Hematopoietic multipotent progenitor cell (in vitro differentiated cells): Measurements from ENCODE around the gene ZPLD1. TPM values are rescaled to one million over a fixed set of nuclear protein-coding genes. Genes with fewer than 3 reads are reported as not detected.
A peak's percentile ranks its signal among the peaks of the same experiment; 100 is the strongest.

ENCODE experiments used
- DNase-seq, 3 donors: peaks; one replicate each; pipeline ENCODE4 v3.0.0-alpha.2; 2011 to 2015; ENCODE audit warnings: low read depth in 2 of 3, low spot score in 2 of 3
- total RNA-seq: library from RNA; depleted of rRNA; stranded (reverse); fragments of >200 nt; gene quantifications from one replicate; pipeline ENCODE4 v1.2.3, GENCODE V29; 2012

The ZPLD1 gene
- total RNA-seq, 1 donor, result not detected

- DNase-seq, result no peak
These were observed 29.4 kb downstream of the ZPLD1 start for GRCh38 chr3:102464261-102464660.

GRCh38 chr3:102466001-102466400 is 31.2 kb downstream of the ZPLD1 start:
- DNase-seq, result peak in 1 of 3 donors; percentile 6

GRCh38 chr3:102470066-102470465 is 35.3 kb downstream of the ZPLD1 start:
- DNase-seq, result no peak

GRCh38 chr3:102471001-102471400 is 36.2 kb downstream of the ZPLD1 start:
- peak in 1 of 3 donors; percentile 2 for DNase-seq

GRCh38 chr3:102471491-102471890 is 36.7 kb downstream of the ZPLD1 start:
- no peak for DNase-seq

- DNase-seq, result no peak
These were observed 38.8 kb downstream of the ZPLD1 start for GRCh38 chr3:102473648-102474047.

- no peak for DNase-seq
These were observed 39.4 kb downstream of the ZPLD1 start for GRCh38 chr3:102474207-102474606.

GRCh38 chr3:102476198-102476597 is 41.4 kb downstream of the ZPLD1 start:
- no peak for DNase-seq

GRCh38 chr3:102478160-102478559 is 43.3 kb downstream of the ZPLD1 start:
- no peak for DNase-seq

- DNase-seq, result no peak
These were observed 45.3 kb downstream of the ZPLD1 start for GRCh38 chr3:102480139-102480538.

- no peak for DNase-seq
These were observed 46.2 kb downstream of the ZPLD1 start for GRCh38 chr3:102481050-102481449.

- no peak for DNase-seq
These were observed 48.7 kb downstream of the ZPLD1 start for GRCh38 chr3:102483556-102483955.

GRCh38 chr3:102484363-102484762 is 49.5 kb downstream of the ZPLD1 start:
- DNase-seq, result no peak

- no peak for DNase-seq
These were observed 50.9 kb downstream of the ZPLD1 start for GRCh38 chr3:102485701-102486100.

- DNase-seq, result no peak
These were observed 53.5 kb downstream of the ZPLD1 start for GRCh38 chr3:102488331-102488730.

- DNase-seq, result no peak
These were observed 57.5 kb downstream of the ZPLD1 start for GRCh38 chr3:102492300-102492699.

GRCh38 chr3:102497571-102497970 is 62.8 kb downstream of the ZPLD1 start:
- DNase-seq, result no peak

GRCh38 chr3:102505542-102505941 is 70.7 kb downstream of the ZPLD1 start:
- no peak for DNase-seq

- no peak for DNase-seq
These were observed 75.8 kb downstream of the ZPLD1 start for GRCh38 chr3:102510663-102511062.

- no peak for DNase-seq
These were observed 76.4 kb downstream of the ZPLD1 start for GRCh38 chr3:102511168-102511567.

- no peak for DNase-seq
These were observed 76.8 kb downstream of the ZPLD1 start for GRCh38 chr3:102511639-102512038.

- DNase-seq, result no peak
These were observed 78.1 kb downstream of the ZPLD1 start for GRCh38 chr3:102512734-102513504.

- DNase-seq, result no peak
These were observed 79.4 kb downstream of the ZPLD1 start for GRCh38 chr3:102514241-102514640.
